Cardiac fibroblast (primary cell): ENCODE measurements around the gene BDH1.

Experiments used
- DNase-seq, 2 donors: peaks; one replicate each; pipeline versions ENCODE4 v3.0.0 to v3.0.0-alpha.2; 2010; ENCODE audit warnings: low read depth in 2 of 2
- H3K4me3 ChIP-seq, 2 donors: replicated peaks in 1 of 2; 1 replicate in 1 of 2; 2 replicates in 1 of 2; pipeline ENCODE4 v1.5.1; 2011; ENCODE audit warnings: low read depth in 2 of 2, low read length in 2 of 2, mild to moderate bottlenecking in 2 of 2, moderate library complexity in 1 of 2
- TF ChIP-seq, protein P1 (sequence below): IDR thresholded peaks from one replicate; pipeline ENCODE4 v1.5.1; 2011; ENCODE audit warnings: low read depth, mild to moderate bottlenecking, low read length, inconsistent platforms

The BDH1 gene

GRCh38 chr3:197597335-197597734, 41.6 kb upstream of the BDH1 start:
- TF ChIP-seq, protein P1, sequence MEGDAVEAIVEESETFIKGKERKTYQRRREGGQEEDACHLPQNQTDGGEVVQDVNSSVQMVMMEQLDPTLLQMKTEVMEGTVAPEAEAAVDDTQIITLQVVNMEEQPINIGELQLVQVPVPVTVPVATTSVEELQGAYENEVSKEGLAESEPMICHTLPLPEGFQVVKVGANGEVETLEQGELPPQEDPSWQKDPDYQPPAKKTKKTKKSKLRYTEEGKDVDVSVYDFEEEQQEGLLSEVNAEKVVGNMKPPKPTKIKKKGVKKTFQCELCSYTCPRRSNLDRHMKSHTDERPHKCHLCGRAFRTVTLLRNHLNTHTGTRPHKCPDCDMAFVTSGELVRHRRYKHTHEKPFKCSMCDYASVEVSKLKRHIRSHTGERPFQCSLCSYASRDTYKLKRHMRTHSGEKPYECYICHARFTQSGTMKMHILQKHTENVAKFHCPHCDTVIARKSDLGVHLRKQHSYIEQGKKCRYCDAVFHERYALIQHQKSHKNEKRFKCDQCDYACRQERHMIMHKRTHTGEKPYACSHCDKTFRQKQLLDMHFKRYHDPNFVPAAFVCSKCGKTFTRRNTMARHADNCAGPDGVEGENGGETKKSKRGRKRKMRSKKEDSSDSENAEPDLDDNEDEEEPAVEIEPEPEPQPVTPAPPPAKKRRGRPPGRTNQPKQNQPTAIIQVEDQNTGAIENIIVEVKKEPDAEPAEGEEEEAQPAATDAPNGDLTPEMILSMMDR, result no peak
- H3K4me3 ChIP-seq, result no peak overlapping the region
- no peak for DNase-seq

DNA sequence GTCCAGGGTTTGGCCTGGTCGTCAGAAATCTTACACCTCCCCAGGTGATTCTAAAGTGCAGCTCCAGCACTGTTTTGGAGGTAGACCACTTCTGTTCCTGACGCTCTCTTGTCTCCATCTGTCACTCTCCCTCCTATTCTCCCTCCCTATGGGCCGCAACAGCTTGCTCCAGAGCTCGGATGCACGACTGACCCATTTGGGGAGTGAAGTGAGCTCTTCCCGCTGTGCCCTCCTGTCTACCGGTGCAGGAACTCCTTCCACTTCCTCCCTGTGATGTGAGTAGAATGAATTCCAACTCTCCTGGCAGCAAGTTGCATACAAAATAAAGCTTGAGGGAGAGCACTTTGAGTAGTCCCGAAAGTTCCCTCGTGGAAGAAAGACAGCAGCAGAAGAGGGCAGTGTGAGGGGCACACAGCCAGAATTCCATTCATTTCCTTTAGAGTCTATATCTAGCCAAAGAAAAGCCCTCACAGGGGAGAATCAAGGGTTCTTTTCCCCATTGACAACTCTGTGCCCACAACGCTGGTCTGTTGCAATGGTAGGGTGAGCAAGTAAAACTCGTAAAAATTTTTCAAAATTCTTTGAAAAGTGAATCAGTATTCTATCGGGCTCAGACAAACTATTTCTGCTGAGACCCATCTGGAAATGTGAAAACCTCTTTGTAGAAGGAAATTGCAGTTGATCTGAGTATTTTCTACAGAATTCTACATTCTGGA, 39.9 kb upstream of the BDH1 start:
- no peak overlapping the region for H3K4me3 ChIP-seq
- DNase-seq, result no peak
- TF ChIP-seq, protein P1, result no peak

DNA sequence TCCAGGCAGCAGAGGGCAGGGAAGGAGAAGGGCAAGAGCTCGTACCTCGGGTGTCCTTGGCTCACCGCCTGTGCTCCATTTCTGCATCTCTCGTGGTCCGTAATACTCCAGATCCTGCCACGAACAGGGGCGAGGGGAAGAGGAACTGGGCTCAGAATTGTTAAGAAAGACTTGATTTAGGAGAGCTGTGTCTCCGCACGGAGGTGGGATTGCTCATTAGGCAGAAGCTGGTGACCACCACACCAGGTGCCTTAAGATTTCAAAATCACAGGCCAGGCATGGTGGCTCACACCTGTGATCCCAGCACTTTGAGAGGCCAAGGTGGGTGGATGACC, 37.2 kb upstream of the BDH1 start:
- TF ChIP-seq, protein P1, result no peak
- DNase-seq, result no peak
- H3K4me3 ChIP-seq, result no peak overlapping the region

DNA sequence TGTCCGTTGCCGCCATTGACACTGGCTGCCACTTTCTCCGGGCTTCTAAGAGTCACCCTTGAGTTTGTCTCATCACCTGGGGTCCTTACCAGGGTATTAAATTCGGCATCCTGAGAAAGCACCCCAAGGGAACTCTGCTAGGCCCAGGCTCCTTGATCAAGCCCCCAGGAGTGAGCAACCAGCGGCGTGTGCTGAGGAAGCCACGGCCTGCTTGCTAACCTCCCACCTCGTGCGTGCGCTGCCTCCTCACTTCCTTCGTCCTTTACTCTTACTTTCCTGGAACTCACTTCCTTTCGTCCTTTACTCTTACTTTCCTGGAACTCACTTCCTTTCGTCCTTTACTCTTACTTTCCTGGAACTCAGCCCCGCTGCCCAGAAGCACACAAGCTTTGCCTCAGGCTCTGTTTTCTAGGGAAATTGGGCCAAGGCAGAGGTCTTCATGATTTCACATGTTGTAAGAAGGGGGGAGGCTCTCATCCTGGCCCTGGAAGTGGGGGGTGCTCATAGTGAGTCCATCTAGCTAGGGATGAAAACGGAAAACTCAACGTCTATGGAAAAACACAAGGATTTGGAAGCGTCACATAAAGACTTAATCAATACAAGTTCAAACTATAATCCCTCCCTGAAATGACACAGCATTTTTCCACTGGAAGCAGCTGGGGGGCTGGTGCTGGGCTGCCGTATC, 36.7 kb upstream of the BDH1 start:
- no peak overlapping the region for H3K4me3 ChIP-seq
- no peak for DNase-seq
- TF ChIP-seq, protein P1, result no peak

- no peak overlapping the region for H3K4me3 ChIP-seq
- no peak for DNase-seq
- TF ChIP-seq, protein P1, result no peak
Measured at GRCh38 chr3:197591816-197592215, 36.0 kb upstream of the BDH1 start.

- TF ChIP-seq, protein P1, result no peak
- no peak overlapping the region for H3K4me3 ChIP-seq
- DNase-seq, result no peak
Measured at GRCh38 chr3:197590313-197590962, 34.7 kb upstream of the BDH1 start.
